Daoy (cell line): ENCODE data around the gene TRPM2. TPM values are rescaled to one million over a fixed set of nuclear protein-coding genes. Genes with fewer than 3 reads are reported as not detected.

Experiments
- DNase-seq: peaks from one replicate; pipeline ENCODE4 v3.0.0-alpha.2; 2015; ENCODE audit warnings: low read depth
- total RNA-seq: library from RNA; depleted of rRNA; stranded (reverse); fragments of >200 nt; shearing (Covaris generic); gene quantifications from 2 replicates; pipeline ENCODE4 v1.2.3, GENCODE V29; 2014

The TRPM2 gene
- total RNA-seq, 1 experiment from 2014 or later: 4.4 TPM

GRCh38 chr21:44429894-44430293 is 76.5 kb downstream of the TRPM2 start:
- DNase-seq: no peak

GRCh38 chr21:44431300-44431699 is 77.9 kb downstream of the TRPM2 start:
- no peak for DNase-seq

GRCh38 chr21:44432841-44433790 is 79.7 kb downstream of the TRPM2 start:
- no peak for DNase-seq

- DNase-seq: no peak
Observed at GRCh38 chr21:44433791-44434567, 80.6 kb downstream of the TRPM2 start.

- DNase-seq: no peak
Observed at GRCh38 chr21:44434568-44434925, 81.1 kb downstream of the TRPM2 start.

- no peak for DNase-seq
Observed at GRCh38 chr21:44434936-44435635, 81.7 kb downstream of the TRPM2 start.

- no peak for DNase-seq
Observed at GRCh38 chr21:44436111-44436611, 82.7 kb downstream of the TRPM2 start.

GRCh38 chr21:44436958-44437357 is 83.5 kb downstream of the TRPM2 start:
- DNase-seq: no peak

GRCh38 chr21:44437371-44437695 is 83.9 kb downstream of the TRPM2 start:
- DNase-seq: no peak

GRCh38 chr21:44437696-44438431 is 84.4 kb downstream of the TRPM2 start:
- no peak for DNase-seq

GRCh38 chr21:44438531-44439210 is 85.2 kb downstream of the TRPM2 start:
- no peak for DNase-seq

GRCh38 chr21:44439211-44439600 is 85.8 kb downstream of the TRPM2 start:
- no peak for DNase-seq

GRCh38 chr21:44440241-44441040 is 87.0 kb downstream of the TRPM2 start:
- no peak for DNase-seq

- DNase-seq: no peak
Observed at GRCh38 chr21:44441041-44441400, 87.6 kb downstream of the TRPM2 start.

GRCh38 chr21:44441581-44442265 is 88.3 kb downstream of the TRPM2 start:
- no peak for DNase-seq

GRCh38 chr21:44442266-44443125 is 89.1 kb downstream of the TRPM2 start:
- DNase-seq: no peak

GRCh38 chr21:44443291-44443890 is 90.0 kb downstream of the TRPM2 start:
- DNase-seq: no peak

- DNase-seq: no peak
Observed at GRCh38 chr21:44443891-44444285, 90.5 kb downstream of the TRPM2 start.
